Common myeloid progenitor, CD34-positive (primary cell): Measurements from ENCODE around the gene KRTAP19-8.

Experiments used
- CTCF ChIA-PET: fragments of 350-600 bp; sonication (Branson Sonifier 250); formaldehyde crosslinking; loops from one replicate; lab custom pipeline; 2021; ENCODE audit warnings: antibody characterized with exemption; lab: Charles Lee
- POLR2A ChIA-PET: fragments of 350-600 bp; sonication (Branson Sonifier 250); formaldehyde crosslinking; loops from one replicate; lab custom pipeline; 2021; ENCODE audit warnings: antibody characterized with exemption; lab: Charles Lee
- DNase-seq, 3 donors: peaks; one replicate each; pipeline versions ENCODE4 v3.0.0 to v3.0.0-alpha.2; 2013
- H3K27ac ChIP-seq, 2 experiments: 1 replicate in 1 of 2; 2 replicates in 1 of 2; pipeline ENCODE4 v1.7.0; 2013; ENCODE audit warnings: inconsistent platforms in 2 of 2, low read length in 2 of 2, mild to moderate bottlenecking in 2 of 2, low read depth in 1 of 2, moderate library complexity in 1 of 2; ENCODE audit not compliant: severe bottlenecking in 2 of 2, insufficient read depth in 1 of 2, poor library complexity in 1 of 2
- H3K27me3 ChIP-seq, 5 experiments: replicated peaks in 2 of 5; 1 replicate in 3 of 5; 2 replicates in 2 of 5; pipeline versions ENCODE4 v1.6.1 to v1.7.0; 2013; ENCODE audit warnings: low read length in 4 of 5, mild to moderate bottlenecking in 2 of 5, moderate library complexity in 2 of 5, inconsistent platforms in 1 of 5; ENCODE audit not compliant: insufficient read depth in 5 of 5, control insufficient read depth in 4 of 5
- H3K36me3 ChIP-seq, 4 experiments: 1 replicate in 2 of 4; 2 replicates in 2 of 4; pipeline versions ENCODE4 v1.6.1 to v1.7.0; 2013; ENCODE audit warnings: low read length in 3 of 4, control low read depth in 1 of 4, mild to moderate bottlenecking in 1 of 4; ENCODE audit not compliant: control insufficient read depth in 4 of 4, insufficient read depth in 4 of 4
- H3K4me1 ChIP-seq, 4 experiments: 1 replicate in 3 of 4; 2 replicates in 1 of 4; pipeline versions ENCODE4 v1.6.1 to v1.7.1; 2013; ENCODE audit warnings: low read length in 3 of 4, mild to moderate bottlenecking in 3 of 4, control low read depth in 1 of 4, inconsistent platforms in 1 of 4, moderate library complexity in 1 of 4; ENCODE audit not compliant: control insufficient read depth in 4 of 4, insufficient read depth in 4 of 4; ENCODE audit errors: control extremely low read depth in 1 of 4
- H3K4me3 ChIP-seq, 7 experiments: 1 replicate in 4 of 7; 2 replicates in 3 of 7; pipeline versions ENCODE4 v1.5.1 to v1.7.0; 2013; ENCODE audit warnings: mild to moderate bottlenecking in 7 of 7, low read length in 6 of 7, moderate library complexity in 6 of 7, inconsistent platforms in 2 of 7, low read depth in 2 of 7, control low read depth in 1 of 7; ENCODE audit not compliant: insufficient read depth in 4 of 7, control insufficient read depth in 1 of 7; ENCODE audit errors: extremely low read depth in 1 of 7
- H3K9me3 ChIP-seq, 5 experiments: 1 replicate in 4 of 5; 2 replicates in 1 of 5; pipeline versions ENCODE4 v1.6.1 to v1.7.1; 2013; ENCODE audit warnings: low read length in 4 of 5, mild to moderate bottlenecking in 2 of 5, inconsistent platforms in 1 of 5, low read depth in 1 of 5, moderate library complexity in 1 of 5; ENCODE audit not compliant: control insufficient read depth in 4 of 5, insufficient read depth in 2 of 5; ENCODE audit errors: control extremely low read depth in 1 of 5
- WGBS: methylation state at CpG from one replicate; pipeline ENCODE4 v1.1.5; 2013; ENCODE audit not compliant: insufficient coverage; 5-methylcytosine and 5-hydroxymethylcytosine counted together

Gene KRTAP19-8

GRCh38 chr21:31034378-31034777, 3.9 kb downstream of the KRTAP19-8 start:
- Histone ChIP-seq H3K9me3 (peaks cover 0 to 3% (median 0%) of the 10 kb centered on the region in 5 experiments), H3K4me1 (no peaks in the 10 kb centered on the region), H3K27ac (no peak overlapping the region), H3K36me3 (no peaks in the 10 kb centered on the region), H3K27me3 (peaks cover 0 to 3% (median 0%) of the 10 kb centered on the region in 5 experiments), H3K4me3 (no peak overlapping the region)
- ChIA-PET POLR2A (no interaction called here), CTCF (no interaction called here)
- DNase-seq: no peak

- DNase-seq: no peak
- no peaks in the 10 kb centered on the region for H3K27me3 ChIP-seq
- no peak overlapping the region for H3K27ac ChIP-seq
- H3K9me3 ChIP-seq: peaks cover 0 to 3% (median 0%) of the 10 kb centered on the region in 5 experiments
- ChIA-PET POLR2A (no interaction called here), CTCF (interaction anchor here (0.6 kb wide), 1 partner anchor 63 kb away, joined by 4 read pairs; no protein-coding TSS in a partner anchor)
- H3K4me3 ChIP-seq: no peak overlapping the region
- no peaks in the 10 kb centered on the region for H3K36me3 ChIP-seq
- no peaks in the 10 kb centered on the region for H3K4me1 ChIP-seq
- WGBS: no CpG with 5 or more reads among the region's 3 CpGs
Observed at GRCh38 chr21:31030367-31031106, 7.7 kb downstream of the KRTAP19-8 start.

GRCh38 chr21:31023680-31024079, 14.6 kb downstream of the KRTAP19-8 start:
- CTCF ChIA-PET: no interaction called here
- DNase-seq: no peak
- Histone ChIP-seq H3K9me3 (no peaks in the 10 kb centered on the region), H3K27ac (no peak overlapping the region), H3K4me1 (no peaks in the 10 kb centered on the region), H3K36me3 (no peaks in the 10 kb centered on the region), H3K4me3 (no peak overlapping the region), H3K27me3 (peaks cover 0 to 2% (median 0%) of the 10 kb centered on the region in 5 experiments)
- WGBS: 83% methylated on average over 1 of the region's 3 CpGs
- POLR2A ChIA-PET: no interaction called here

GRCh38 chr21:31022306-31022705, 16.0 kb downstream of the KRTAP19-8 start:
- ChIA-PET POLR2A (no interaction called here), CTCF (no interaction called here)
- Histone ChIP-seq H3K4me3 (no peak overlapping the region), H3K27me3 (peaks cover 0 to 2% (median 0%) of the 10 kb centered on the region in 5 experiments), H3K4me1 (no peaks in the 10 kb centered on the region), H3K9me3 (no peaks in the 10 kb centered on the region), H3K27ac (no peak overlapping the region), H3K36me3 (no peaks in the 10 kb centered on the region)
- WGBS: no CpG with 5 or more reads among the region's 4 CpGs
- no peak for DNase-seq

- no peaks in the 10 kb centered on the region for H3K36me3 ChIP-seq
- H3K4me3 ChIP-seq: no peak overlapping the region
- H3K27ac ChIP-seq: no peak overlapping the region
- ChIA-PET CTCF (no interaction called here), POLR2A (no interaction called here)
- no peak for DNase-seq
- no peaks in the 10 kb centered on the region for H3K9me3 ChIP-seq
- H3K4me1 ChIP-seq: no peaks in the 10 kb centered on the region
- peaks cover 0 to 2% (median 0%) of the 10 kb centered on the region in 5 experiments for H3K27me3 ChIP-seq
- WGBS: 100% methylated on average over 1 of the region's 2 CpGs
Observed at GRCh38 chr21:31018232-31018631, 20.0 kb downstream of the KRTAP19-8 start.

DNA sequence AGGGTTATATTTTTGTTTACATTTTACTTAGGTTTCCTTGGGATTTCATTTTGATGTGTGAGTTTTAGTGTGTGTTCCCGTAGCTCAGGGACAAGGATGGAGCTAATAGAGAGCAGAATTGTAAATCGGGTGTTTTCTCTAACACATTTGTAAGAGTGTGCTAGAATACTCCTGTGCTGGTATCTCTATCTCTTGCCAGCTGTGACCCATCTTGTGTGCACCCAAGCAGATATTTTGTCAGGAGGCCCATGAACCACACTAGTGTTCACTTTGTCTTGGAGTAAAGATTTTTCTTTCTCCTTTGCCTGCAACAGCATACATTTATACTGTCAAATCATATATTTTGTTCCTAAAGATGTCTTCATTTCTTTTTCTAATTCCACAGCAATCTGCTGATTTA, 23.4 kb downstream of the KRTAP19-8 start:
- H3K36me3 ChIP-seq: no peaks in the 10 kb centered on the region
- H3K4me1 ChIP-seq: no peaks in the 10 kb centered on the region
- ChIA-PET CTCF (no interaction called here), POLR2A (no interaction called here)
- WGBS: 100% methylated on average over 2 of the region's 2 CpGs
- H3K27me3 ChIP-seq: peaks cover 0 to 2% (median 0%) of the 10 kb centered on the region in 5 experiments
- no peak overlapping the region for H3K27ac ChIP-seq
- no peaks in the 10 kb centered on the region for H3K9me3 ChIP-seq
- DNase-seq: no peak
- H3K4me3 ChIP-seq: no peak overlapping the region
